ENCODE data around the gene GRK1. TPM values are rescaled to one million over a fixed set of nuclear protein-coding genes. Genes with fewer than 3 reads are reported as not detected.

The GRK1 gene
- total and polyA plus RNA-seq, 2 of the 8 experiments (the other 6 are each of a cell fraction or from before 2014, with no cell fraction given) = 0.12 TPM; not detected in 1

DNA sequence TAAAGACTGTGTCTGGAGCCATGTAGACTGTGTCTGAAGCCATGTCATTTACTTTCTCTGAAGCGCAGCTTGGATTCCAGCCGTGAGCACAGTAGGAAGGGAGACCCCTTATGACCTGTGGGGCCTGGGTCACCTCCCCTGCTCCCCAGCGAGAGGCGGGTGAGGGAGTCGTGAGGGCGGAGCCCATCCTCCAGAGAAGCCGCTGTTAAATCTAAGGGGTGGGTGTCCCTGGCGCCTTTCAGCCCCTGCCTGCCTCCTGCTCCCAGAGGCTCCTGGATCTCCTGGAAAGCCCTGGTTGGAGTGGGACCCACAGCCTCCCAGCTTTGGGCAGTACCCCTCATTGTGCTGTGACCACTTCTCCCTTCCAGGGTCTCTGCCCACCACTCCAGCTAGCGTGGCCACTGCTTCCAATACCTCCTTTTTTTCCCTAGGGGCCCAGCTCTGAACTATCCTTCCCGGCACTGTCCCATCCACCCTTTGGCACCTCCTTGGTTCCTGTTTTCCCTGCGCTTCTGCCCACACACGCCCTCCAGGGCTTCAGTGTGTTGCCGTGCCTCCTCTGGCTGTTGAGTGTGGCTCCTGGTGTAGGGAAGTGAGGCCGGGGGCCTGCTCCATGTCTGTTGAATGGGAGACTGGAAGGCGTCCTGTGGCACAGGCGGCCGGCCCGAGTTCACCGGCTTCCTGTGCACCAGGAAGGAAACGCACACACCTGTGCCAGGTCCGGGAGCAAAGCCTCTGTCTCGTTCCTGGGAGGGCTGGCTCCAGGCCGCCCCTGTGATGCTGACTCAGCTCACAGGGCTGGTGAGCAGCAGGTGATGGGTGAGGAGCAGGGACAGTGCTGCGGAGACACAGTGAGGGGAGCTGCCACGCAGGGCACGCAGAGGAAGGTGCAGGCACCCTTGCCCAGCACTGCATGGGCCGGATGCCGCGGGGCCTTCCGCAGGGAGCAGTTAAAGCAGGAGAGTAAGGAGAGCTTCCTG is 38.4 kb upstream of the GRK1 start:
- H4K5ac ChIP-seq (ENCODE audit: insufficient read length, low read depth, low read length) = no peak overlapping the region
- H3K23me2 ChIP-seq (ENCODE audit: low read depth, low read length) = no peaks in the 10 kb centered on the region
- H3K4me3 ChIP-seq (ENCODE audit: extremely low read depth in 1 of 4, insufficient read depth in 2 of 4, low read depth in 3 of 4, low read length in 4 of 4) = no peak overlapping the region
- H4K20me1 ChIP-seq (replicated peaks in 1 of 2; ENCODE audit: control insufficient read depth in 1 of 2, insufficient read depth in 2 of 2, low read length in 2 of 2) = peaks cover 12 to 17% of the 10 kb centered on the region in 2 experiments
- ChIA-PET CTCF (ENCODE audit: partially characterized antibody) (interaction anchor here (0.9 to 1.3 kb wide), 3 partner anchors 16 to 411 kb away, joined by 3 read pairs; no protein-coding TSS in a partner anchor), POLR2A (ENCODE audit: partially characterized antibody) (no interaction called here)
- H3K18ac ChIP-seq (ENCODE audit: extremely low read depth, low read length) = no peak overlapping the region
- no peak overlapping the region for H2AFZ ChIP-seq (ENCODE audit: low read length)
- H3K56ac ChIP-seq (replicated peaks; ENCODE audit: insufficient read length, low read depth, low read length) = no peak overlapping the region
- 95% methylated on average over 29 of the region's 30 CpGs; no CpG with 5 or more reads in 1 of the 2 experiments for WGBS, 2 experiments (ENCODE audit: extremely low coverage in 1 of 2, insufficient coverage in 1 of 2, insufficient read length in 1 of 2, insufficient replicate concordance in 2 of 2, low coverage in 1 of 2, low lambda C conversion rate in 2 of 2, missing lambda C conversion rate in 1 of 2)
- no peak overlapping the region for H3K27ac ChIP-seq (ENCODE audit: low read depth, low read length)
- peaks cover 0 to 4% of the 10 kb centered on the region in 2 experiments; a peak in 1 of 4 replicates for H3K9me3 ChIP-seq (ENCODE audit: insufficient read depth in 2 of 2, low read depth in 1 of 2, low read length in 1 of 2)
- H3K9ac ChIP-seq (replicated peaks in 1 of 4; ENCODE audit: extremely low read depth in 1 of 4, low read depth in 3 of 4, low read length in 3 of 4) = no peak overlapping the region; a peak in 1 of 7 replicates
- H3K79me1 ChIP-seq (ENCODE audit: low read depth, low read length) = peaks cover 16% of the 10 kb centered on the region
- FAIRE-seq (no peak), DNase-seq (ENCODE audit: low read depth in 1 of 2, low spot score in 2 of 2) (no peak)
- H3K79me2 ChIP-seq (ENCODE audit: control insufficient read depth in 1 of 2, insufficient read depth in 2 of 2, low read length in 2 of 2) = peaks cover 0 to 28% of the 10 kb centered on the region in 2 experiments; a peak in 2 of 4 replicates
- no peak overlapping the region for H2BK20ac ChIP-seq (ENCODE audit: low read length)
- H2BK15ac ChIP-seq (ENCODE audit: low read length) = 0 out of 2 replicates have a peak overlapping the region, but pooled peaks have one; percentile 81
- no peaks in the 10 kb centered on the region for H3K4me1 ChIP-seq (replicated peaks in 1 of 4; ENCODE audit: control insufficient read depth in 3 of 4, insufficient read depth in 4 of 4, low read length in 3 of 4)
- no peak for TF ChIP-seq TEAD4 (IDR thresholded peaks at IDR 0.05; ENCODE audit: low read depth, low read length)
- TF ChIP-seq TAF7 (optimal IDR thresholded peaks at IDR 0.05; ENCODE audit: borderline replicate concordance, low read depth, low read length) = no peak
- TF ChIP-seq CEBPB (IDR thresholded peaks at IDR 0.05; ENCODE audit: low read depth, low read length) = no peak
- TF ChIP-seq KDM5A (IDR thresholded peaks at IDR 0.05; ENCODE audit: low read length) = no peak
- no peak overlapping the region for H4K91ac ChIP-seq (replicated peaks; ENCODE audit: insufficient read length, low read length)
- H3K14ac ChIP-seq (ENCODE audit: insufficient read length) = no peak overlapping the region
- H2AK5ac ChIP-seq (ENCODE audit: low read depth, low read length) = no peak overlapping the region
- no peak overlapping the region for H2BK12ac ChIP-seq (ENCODE audit: low read depth, low read length)
- H2BK120ac ChIP-seq (replicated peaks; ENCODE audit: low read depth, low read length) = no peak overlapping the region
- peaks cover 0 to 22% (median 13%) of the 10 kb centered on the region in 4 experiments; a peak in 5 of 8 replicates for H3K36me3 ChIP-seq (ENCODE audit: control insufficient read depth in 2 of 4, insufficient read depth in 4 of 4, low read length in 3 of 4)
- peak overlapping the region; percentile 75 for H4K8ac ChIP-seq (ENCODE audit: extremely low read depth, insufficient read depth, low read length)
- H3K27me3 ChIP-seq (replicated peaks in 1 of 4; ENCODE audit: control insufficient read depth in 3 of 4, extremely low read depth in 1 of 4, insufficient read depth in 3 of 4, low read length in 3 of 4) = no peaks in the 10 kb centered on the region
- H2BK5ac ChIP-seq (ENCODE audit: low read depth, low read length) = peak overlapping the region; percentile 60; the same call in 1 of the 2 replicates
- H3K4ac ChIP-seq (replicated peaks; ENCODE audit: insufficient read length, low read depth, low read length) = no peak overlapping the region
- H3K23ac ChIP-seq (ENCODE audit: insufficient read length) = no peak overlapping the region
- H3K4me2 ChIP-seq (ENCODE audit: insufficient read depth in 1 of 2, low read depth in 2 of 2, low read length in 2 of 2) = no peak overlapping the region
